IMR-90 (cell line): ENCODE results near the gene PPARD. TPM values are rescaled to one million over a fixed set of nuclear protein-coding genes. Genes with fewer than 3 reads are reported as not detected.

ENCODE experiments used
- ATAC-seq: fragments of 200-7000 bp; cut with Tn5 transposase; 2 replicates; pipeline ENCODE4 v1.9.1; 2020; ENCODE audit warnings: low read depth, mild to moderate bottlenecking, moderate library complexity
- BruUV-seq: library from RNA; stranded (reverse); fragments of 400-500 nt; replicated peaks from 2 replicates; lab custom pipeline; 2021; lab: Mats Ljungman, UMichigan
- CTCF ChIA-PET: fragments of 300-600 bp; formaldehyde crosslinking; extraction: SDS; loops from one replicate; lab custom pipeline; 2021; ENCODE audit warnings: antibody characterized with exemption; lab: Yijun Ruan, JAX
- POLR2A ChIA-PET: fragments of 300-600 bp; sonication (Branson Sonifier 250); formaldehyde crosslinking; loops from one replicate; lab custom pipeline; 2022; ENCODE audit warnings: antibody characterized with exemption; ENCODE audit not compliant: unreplicated experiment; lab: Charles Lee
- DNase-seq: peaks from one replicate; pipeline ENCODE4 v3.0.0; 2013
- H2AFZ ChIP-seq: replicated peaks from 2 replicates; pipeline ENCODE3; 2013; ENCODE audit warnings: low read length, mild to moderate bottlenecking; ENCODE audit not compliant: poor library complexity
- H2AK5ac ChIP-seq: 2 replicates; pipeline ENCODE4 v1.6.1; 2013; ENCODE audit warnings: low read depth, low read length, inconsistent platforms
- H2AK9ac ChIP-seq: replicated peaks from 2 replicates; pipeline ENCODE3; 2013; ENCODE audit warnings: mild to moderate bottlenecking, low read depth, low read length, moderate library complexity; ENCODE audit not compliant: poor library complexity
- H2BK120ac ChIP-seq: 2 replicates; pipeline ENCODE4 v1.6.1; 2013; ENCODE audit warnings: low read depth, low read length, inconsistent platforms
- H2BK15ac ChIP-seq: 3 replicates; pipeline ENCODE4 v1.6.1; 2013; ENCODE audit warnings: low read depth, low read length, inconsistent platforms
- H2BK20ac ChIP-seq: 2 replicates; pipeline ENCODE4 v1.6.1; 2013; ENCODE audit warnings: low read depth, mild to moderate bottlenecking, inconsistent platforms, low read length, moderate library complexity
- H2BK5ac ChIP-seq: 2 replicates; pipeline ENCODE4 v1.6.1; 2013; ENCODE audit warnings: mild to moderate bottlenecking, low read depth, low read length, inconsistent platforms; ENCODE audit not compliant: poor library complexity, severe bottlenecking
- H3K14ac ChIP-seq: replicated peaks from 2 replicates; pipeline ENCODE4 v1.6.1; 2013; ENCODE audit warnings: low read depth, low read length, inconsistent platforms
- H3K18ac ChIP-seq: 2 replicates; pipeline ENCODE4 v1.6.1; 2013; ENCODE audit warnings: low read depth, low read length, control low read depth
- H3K23ac ChIP-seq: 2 replicates; pipeline ENCODE4 v1.6.1; 2013; ENCODE audit warnings: low read depth, low read length, inconsistent platforms
- H3K27ac ChIP-seq: 2 replicates; pipeline ENCODE4 v1.5.1; 2013; ENCODE audit warnings: mild to moderate bottlenecking, control low read depth, low read length; ENCODE audit not compliant: insufficient read depth
- H3K27me3 ChIP-seq: 2 replicates; pipeline ENCODE4 v1.6.1; 2013; ENCODE audit warnings: low read length; ENCODE audit not compliant: control insufficient read depth, insufficient read depth
- H3K36me3 ChIP-seq: 2 replicates; pipeline ENCODE4 v1.6.1; 2013; ENCODE audit warnings: low read length, mixed read lengths; ENCODE audit not compliant: control insufficient read depth, insufficient read depth
- H3K4ac ChIP-seq: 2 replicates; pipeline ENCODE4 v1.6.1; 2013; ENCODE audit warnings: low read depth, low read length, inconsistent platforms
- H3K4me1 ChIP-seq: 2 replicates; pipeline ENCODE4 v1.6.1; 2013; ENCODE audit warnings: low read length, mixed read lengths; ENCODE audit not compliant: control insufficient read depth, insufficient read depth
- H3K4me2 ChIP-seq: 2 replicates; pipeline ENCODE4 v1.6.1; 2013; ENCODE audit warnings: low read depth, mild to moderate bottlenecking, control low read depth, low read length, moderate library complexity
- H3K4me3 ChIP-seq: 2 replicates; pipeline ENCODE4 v1.5.1; 2013; ENCODE audit warnings: low read depth, mild to moderate bottlenecking, control low read depth, low read length, moderate library complexity; ENCODE audit not compliant: insufficient read depth
- H3K56ac ChIP-seq: 2 replicates; pipeline ENCODE4 v1.6.1; 2013; ENCODE audit warnings: low read length, inconsistent platforms; ENCODE audit not compliant: insufficient read depth; ENCODE audit errors: extremely low read depth
- H3K79me1 ChIP-seq, 2 experiments: 2 replicates each; pipeline ENCODE4 v1.6.1; 2013; ENCODE audit warnings: low read length in 2 of 2, inconsistent platforms in 1 of 2, low read depth in 1 of 2
- H3K9ac ChIP-seq: 2 replicates; pipeline ENCODE4 v1.6.1; 2013; ENCODE audit warnings: low read depth, low read length, control low read depth
- H3K9me1 ChIP-seq: 2 replicates; pipeline ENCODE4 v1.6.1; 2013; ENCODE audit warnings: low read length, inconsistent platforms; ENCODE audit not compliant: insufficient read depth
- H3K9me3 ChIP-seq: 2 replicates; pipeline ENCODE4 v1.6.1; 2013; ENCODE audit warnings: low read length; ENCODE audit not compliant: control insufficient read depth, insufficient read depth
- H4K20me1 ChIP-seq: 2 replicates; pipeline ENCODE4 v1.6.1; 2013; ENCODE audit warnings: low read length, inconsistent platforms; ENCODE audit not compliant: insufficient read depth
- H4K5ac ChIP-seq: 2 replicates; pipeline ENCODE4 v1.6.1; 2013; ENCODE audit warnings: mild to moderate bottlenecking, low read depth, low read length, control low read depth
- H4K8ac ChIP-seq, 2 experiments: 2 replicates each; pipeline ENCODE4 v1.6.1; 2013; ENCODE audit warnings: low read depth in 2 of 2, low read length in 2 of 2, control low read depth in 1 of 2, inconsistent platforms in 1 of 2
- H4K91ac ChIP-seq: 2 replicates; pipeline ENCODE4 v1.6.1; 2013; ENCODE audit warnings: low read depth, low read length, inconsistent platforms; ENCODE audit not compliant: insufficient read depth
- BHLHE40 ChIP-seq: fragments of 150-350 bp; IDR thresholded peaks from 2 replicates; pipeline ENCODE4 v1.6.1; 2016; ENCODE audit warnings: mild to moderate bottlenecking, low read depth, low read length
- CEBPB ChIP-seq: IDR thresholded peaks from 2 replicates; pipeline ENCODE4 v1.6.1; 2012; ENCODE audit warnings: low read depth, low read length, improper control_type of control experiment
- WGBS, 2 experiments: methylation state at CpG; one replicate each; pipeline versions ENCODE4 v1.1.5 to v1.1.7; 2013; ENCODE audit warnings: missing lambda C conversion rate in 2 of 2; ENCODE audit not compliant: insufficient read length in 1 of 2; ENCODE audit errors: extremely low coverage in 2 of 2; 5-methylcytosine and 5-hydroxymethylcytosine counted together
- dilution Hi-C: fragments of 300-500 bp; cut with HindIII; formaldehyde crosslinking; loops from one replicate; pipeline ENCODE4 v1.14.3; 2018; ENCODE audit warnings: low sequenced_read_pairs; ENCODE audit not compliant: unreplicated experiment
- in situ Hi-C: fragments of 300-500 bp; cut with MboI; formaldehyde crosslinking; loops from 3 replicates; pipeline ENCODE4 v1.14.3; 2019; ENCODE audit warnings: low sequenced_read_pairs, inconsistent platforms, mixed read lengths
- intact Hi-C: fragments of 100-400 bp; cut with micrococcal nuclease; formaldehyde crosslinking; loops from 2 replicates; pipeline ENCODE4 v1.10.0; 2022
- microRNA-seq, 2 experiments: library from miRNA; stranded (forward) in 1 of 2; unstranded in 1 of 2; fragments of 10-50 nt in 1 of 2; fragments of <30 nt in 1 of 2; gene quantifications in 1 of 2; microRNA quantifications in 1 of 2; one replicate each; pipeline versions ENCODE3 to v1.1.0; 2013 to 2020; ENCODE audit not compliant: insufficient read depth in 1 of 2, insufficient read length in 1 of 2, unreplicated experiment in 1 of 2
- polyA plus RNA-seq, 3 experiments: library from polyadenylated mRNA; depleted of rRNA; stranded (reverse); fragments of >200 nt; gene quantifications; 2 replicates each; pipeline ENCODE4 v1.2.3, GENCODE V29; 2012; ENCODE audit warnings: low replicate concordance in 1 of 3
- small RNA-seq, 5 experiments: library from RNA; depleted of rRNA; stranded (forward); fragments of <200 nt; gene quantifications; one replicate each; pipeline ENCODE3, GENCODE V24; 2012
- total RNA-seq: library from RNA; depleted of rRNA; stranded (reverse); fragments of >200 nt; gene quantifications from 2 replicates; pipeline ENCODE4 v1.2.3, GENCODE V29; 2012; rRNA removed

The PPARD gene
- total and polyA plus RNA-seq, 2 of the 4 experiments (the other 2 are of a cell fraction) = 10.4 to 69.0 TPM

- BruUV-seq = no TSS peak
- Histone ChIP-seq H3K9me3 (no peaks in the 10 kb centered on the region), H4K20me1 (peaks cover 42% of the 10 kb centered on the region), H3K23ac (no peak overlapping the region), H2AFZ (no peak overlapping the region), H2BK120ac (no peak overlapping the region), H3K27me3 (no peaks in the 10 kb centered on the region), H3K56ac (no peak overlapping the region), H3K18ac (no peak overlapping the region), H3K79me1 (peaks cover 11 to 41% of the 10 kb centered on the region in 2 experiments), H3K9me1 (0 out of 2 replicates have a peak, but pooled peaks cover 6% of the 10 kb centered on the region), H3K27ac (no peak overlapping the region), H3K9ac (no peak overlapping the region), H2BK15ac (no peak overlapping the region), H3K4ac (no peak overlapping the region), H4K8ac (no peak overlapping the region), H2AK9ac (no peak overlapping the region), H4K91ac (no peak overlapping the region), H3K4me1 (peaks cover 2% of the 10 kb centered on the region), H2AK5ac (no peak overlapping the region), H4K5ac (no peak overlapping the region), H3K4me2 (no peak overlapping the region), H3K36me3 (peaks cover 60% of the 10 kb centered on the region), H2BK20ac (no peak overlapping the region), H3K14ac (no peak overlapping the region), H2BK5ac (no peak overlapping the region), H3K4me3 (no peak overlapping the region)
- no peak for DNase-seq
- ChIA-PET POLR2A (no interaction called here), CTCF (interaction anchor here (1.0 kb wide), 1 partner anchor 23 kb away, joined by 8 read pairs; no protein-coding TSS in a partner anchor)
- peak; percentile 56; the same call in 1 of the 2 replicates for TF ChIP-seq CEBPB
- TF ChIP-seq BHLHE40 = no peak
- dilution Hi-C loops = no loop called here
- in situ Hi-C loops = no loop called here
- intact Hi-C loops = no loop called here
- no peak for ATAC-seq
- no CpG with 5 or more reads among the region's 8 CpGs for WGBS, 2 experiments
These were observed 134.7 kb downstream of the PPARD start for GRCh38 chr6:35477028-35477427.

Small RNA genes within 50 kb of the gene (microRNA-seq; reads per million reads assigned to microRNA genes)
- gene MIR7111 = 1.0 to 2.9 reads per million in 2 experiments

Small RNA genes within 50 kb of the gene (small RNA-seq; reads per million reads assigned to genes)
- gene MIR7111 = 0 to 0.07 (median 0) reads per million in 5 experiments

Other genes starting within 250 kb of the PPARD start
- gene TCP11, start 201.2 kb upstream of the PPARD start, total RNA-seq = 0.36 and 0.56 TPM in 2 replicates
- 0.30 and 0.34 TPM in 2 replicates for gene TCP11, start 201.2 kb upstream of the PPARD start, polyA plus RNA-seq (2012; rRNA removed)
- gene SCUBE3, start 128.6 kb upstream of the PPARD start, total RNA-seq = 19.9 and 21.1 TPM in 2 replicates
- gene SCUBE3, start 128.6 kb upstream of the PPARD start, polyA plus RNA-seq (2012; rRNA removed) = 41.5 and 45.5 TPM in 2 replicates
- gene ZNF76, start 82.8 kb upstream of the PPARD start, total RNA-seq = 15.3 and 19.9 TPM in 2 replicates
- gene ZNF76, start 82.8 kb upstream of the PPARD start, polyA plus RNA-seq (2012; rRNA removed) = 21.1 and 22.5 TPM in 2 replicates
- gene DEF6, start 44.7 kb upstream of the PPARD start, total RNA-seq = 1.9 and 2.5 TPM in 2 replicates
- 4.1 and 4.2 TPM in 2 replicates for gene DEF6, start 44.7 kb upstream of the PPARD start, polyA plus RNA-seq (2012; rRNA removed)
- gene FANCE, start 109.8 kb downstream of the PPARD start, total RNA-seq = 7.5 and 9.1 TPM in 2 replicates
- 6.8 and 7.1 TPM in 2 replicates for gene FANCE, start 109.8 kb downstream of the PPARD start, polyA plus RNA-seq (2012; rRNA removed)
- 1,746 and 2,310 TPM in 2 replicates for gene RPL10A, start 125.8 kb downstream of the PPARD start, total RNA-seq
- gene RPL10A, start 125.8 kb downstream of the PPARD start, polyA plus RNA-seq (2012; rRNA removed) = 3,153 and 3,261 TPM in 2 replicates
- 5.0 and 5.2 TPM in 2 replicates for gene TEAD3, start 154.5 kb downstream of the PPARD start, total RNA-seq
- gene TEAD3, start 154.5 kb downstream of the PPARD start, polyA plus RNA-seq (2012; rRNA removed) = 25.0 and 28.0 TPM in 2 replicates
- not detected in 2 replicates for gene TULP1, start 170.3 kb downstream of the PPARD start, total RNA-seq
- not detected in 2 replicates for gene TULP1, start 170.3 kb downstream of the PPARD start, polyA plus RNA-seq (2012; rRNA removed)